Keratinocyte (primary cell): ENCODE measurements around the gene FICD. TPM values are rescaled to one million over a fixed set of nuclear protein-coding genes. Genes with fewer than 3 reads are reported as not detected.

Source experiments
- DNase-seq: peaks from one replicate; pipeline ENCODE4 v3.0.0-alpha.2; 2011; ENCODE audit warnings: low read depth, missing footprints, low spot score
- FAIRE-seq: peaks from 2 replicates; lab custom pipeline; 2011; peaks lifted over from hg19 to GRCh38; lab: Jason Lieb, UNC
- H2AFZ ChIP-seq: 2 replicates; pipeline ENCODE4 v1.6.0; 2012; ENCODE audit warnings: low read length, control low read depth, inconsistent platforms; ENCODE audit not compliant: control insufficient read depth
- H3K27ac ChIP-seq: 2 replicates; pipeline ENCODE4 v1.5.1; 2011; ENCODE audit warnings: low read length; ENCODE audit not compliant: control insufficient read depth, insufficient read depth
- H3K27me3 ChIP-seq: 3 replicates; pipeline ENCODE4 v1.6.0; 2011; ENCODE audit warnings: low read length; ENCODE audit not compliant: control insufficient read depth, insufficient read depth; ENCODE audit errors: extremely low read depth
- H3K36me3 ChIP-seq, 2 experiments: 2 replicates in 1 of 2; 3 replicates in 1 of 2; pipeline ENCODE4 v1.5.1; 2011; ENCODE audit warnings: low read length in 2 of 2, mild to moderate bottlenecking in 1 of 2; ENCODE audit not compliant: control insufficient read depth in 2 of 2, insufficient read depth in 2 of 2; ENCODE audit errors: extremely low read depth in 1 of 2
- H3K4me1 ChIP-seq: 3 replicates; pipeline ENCODE4 v1.5.1; 2011; ENCODE audit warnings: low read length; ENCODE audit not compliant: control insufficient read depth, insufficient read depth; ENCODE audit errors: extremely low read depth
- H3K4me2 ChIP-seq: 3 replicates; pipeline ENCODE4 v1.6.0; 2011; ENCODE audit warnings: low read depth, low read length; ENCODE audit not compliant: control insufficient read depth, insufficient read depth; ENCODE audit errors: extremely low read depth
- H3K4me3 ChIP-seq, 3 experiments: fragments of 200-600 bp in 1 of 3; sonication (generic) in 1 of 3; 2 replicates in 2 of 3; 3 replicates in 1 of 3; pipeline ENCODE4 v1.5.1; 2011 to 2016; ENCODE audit warnings: low read length in 3 of 3, mild to moderate bottlenecking in 3 of 3, control low read depth in 2 of 3, inconsistent platforms in 1 of 3, low read depth in 1 of 3, mixed read lengths in 1 of 3, mixed run types in 1 of 3, moderate library complexity in 1 of 3; ENCODE audit not compliant: control insufficient read depth in 2 of 3, insufficient read depth in 2 of 3; ENCODE audit errors: extremely low read depth in 1 of 3
- H3K79me2 ChIP-seq: 2 replicates; pipeline ENCODE4 v1.6.0; 2012; ENCODE audit warnings: low read length; ENCODE audit not compliant: control insufficient read depth, insufficient read depth
- H3K9ac ChIP-seq: 3 replicates; pipeline ENCODE4 v1.6.0; 2011; ENCODE audit warnings: low read length; ENCODE audit not compliant: control insufficient read depth, insufficient read depth; ENCODE audit errors: extremely low read depth
- H3K9me1 ChIP-seq: 3 replicates; pipeline ENCODE4 v1.6.0; 2011; ENCODE audit warnings: low read length; ENCODE audit not compliant: control insufficient read depth, insufficient read depth; ENCODE audit errors: extremely low read depth
- H3K9me3 ChIP-seq: 2 replicates; pipeline ENCODE4 v1.5.1; 2012; ENCODE audit warnings: low read depth, low read length; ENCODE audit not compliant: control insufficient read depth
- H4K20me1 ChIP-seq: 3 replicates; pipeline ENCODE4 v1.6.0; 2011; ENCODE audit warnings: low read length; ENCODE audit not compliant: control insufficient read depth, insufficient read depth; ENCODE audit errors: extremely low read depth
- EZH2 ChIP-seq: IDR thresholded peaks from one replicate; pipeline ENCODE4 v1.6.1; 2012; ENCODE audit warnings: inconsistent platforms, mild to moderate bottlenecking, low read length, moderate library complexity
- dilution Hi-C: fragments of 300-500 bp; cut with MboI; formaldehyde crosslinking; loops from one replicate; pipeline ENCODE4 v1.7.0; 2020; ENCODE audit warnings: low sequenced_read_pairs; ENCODE audit not compliant: extremely low pct_ligation_motif_present
- polyA plus RNA-seq, 5 experiments: library from polyadenylated mRNA; depleted of rRNA in 3 of 5; stranded (reverse) in 3 of 5; stranded (forward) in 1 of 5; unstranded in 1 of 5; fragments of >200 nt; gene quantifications; 1 replicate in 1 of 5; 2 replicates in 3 of 5; 3 replicates in 1 of 5; pipeline versions ENCODE4 v1.2.1 to v1.2.3, GENCODE V29; 2011 to 2012; ENCODE audit warnings: missing spikeins in 2 of 5, low read depth in 1 of 5, low replicate concordance in 1 of 5
- TF ChIP-seq, protein P1 (sequence below), 3 experiments: IDR thresholded peaks in 1 of 3; conservative IDR thresholded peaks in 1 of 3; optimal IDR thresholded peaks in 1 of 3; 2 replicates in 2 of 3; 3 replicates in 1 of 3; pipeline versions ENCODE3 to v1.5.1; 2011; ENCODE audit warnings: low read length in 3 of 3, mild to moderate bottlenecking in 3 of 3, moderate library complexity in 2 of 3, control low read depth in 1 of 3, inconsistent platforms in 1 of 3; ENCODE audit not compliant: insufficient read depth in 2 of 3; ENCODE audit errors: extremely low read depth in 1 of 3

Gene FICD
- polyA plus RNA-seq, 1 donor (not counting 4 experiments of a cell fraction or from before 2014, with no cell fraction given): 0.47 TPM

DNA sequence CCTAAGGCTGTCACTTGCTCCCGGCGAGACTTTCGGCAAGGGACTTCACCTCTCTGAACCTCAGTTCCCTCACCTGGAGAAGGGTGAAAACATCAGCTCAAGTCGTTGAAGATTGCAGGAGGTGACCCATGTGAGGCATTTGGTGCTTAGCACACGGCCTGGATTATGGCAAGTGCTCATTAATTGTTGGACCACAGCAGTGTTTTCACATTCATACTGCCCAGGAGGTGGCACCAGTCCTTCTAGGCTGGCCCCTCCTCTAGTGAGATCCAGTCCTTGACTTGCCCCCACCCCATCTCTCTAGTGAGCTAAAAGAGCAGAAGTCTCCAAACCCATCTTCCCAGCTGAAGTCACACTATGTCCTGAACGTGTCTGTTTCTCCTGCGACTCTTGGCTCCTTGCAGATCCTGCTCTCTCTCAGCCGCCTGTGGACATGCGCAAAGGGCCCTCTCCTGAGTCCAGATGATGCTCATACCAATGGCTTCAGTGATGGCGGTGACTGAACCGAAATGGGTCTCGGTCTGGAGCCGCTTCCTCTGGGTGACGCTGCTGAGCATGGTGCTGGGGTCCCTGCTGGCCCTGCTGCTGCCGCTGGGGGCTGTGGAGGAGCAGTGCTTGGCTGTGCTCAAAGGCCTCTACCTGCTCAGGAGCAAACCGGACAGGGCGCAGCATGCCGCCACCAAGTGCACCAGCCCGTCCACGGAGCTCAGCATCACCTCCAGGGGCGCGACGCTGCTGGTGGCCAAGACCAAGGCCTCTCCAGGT, 1.6 kb downstream of the FICD start:
- Histone ChIP-seq H3K9me3 (no peaks in the 10 kb centered on the region), H3K36me3 (peaks cover 12 to 17% of the 10 kb centered on the region in 2 experiments), H3K27me3 (no peaks in the 10 kb centered on the region), H3K9me1 (peaks cover 2% of the 10 kb centered on the region), H4K20me1 (no peaks in the 10 kb centered on the region), H3K9ac (no peak overlapping the region), H3K27ac (no peak overlapping the region), H3K79me2 (peaks cover 2% of the 10 kb centered on the region), H2AFZ (no peak overlapping the region), H3K4me3 (no peak overlapping the region), H3K4me2 (peak overlapping the region; percentile 91), H3K4me1 (peaks cover 7% of the 10 kb centered on the region)
- DNase-seq (no peak), FAIRE-seq (no peak)
- TF ChIP-seq, protein P1, sequence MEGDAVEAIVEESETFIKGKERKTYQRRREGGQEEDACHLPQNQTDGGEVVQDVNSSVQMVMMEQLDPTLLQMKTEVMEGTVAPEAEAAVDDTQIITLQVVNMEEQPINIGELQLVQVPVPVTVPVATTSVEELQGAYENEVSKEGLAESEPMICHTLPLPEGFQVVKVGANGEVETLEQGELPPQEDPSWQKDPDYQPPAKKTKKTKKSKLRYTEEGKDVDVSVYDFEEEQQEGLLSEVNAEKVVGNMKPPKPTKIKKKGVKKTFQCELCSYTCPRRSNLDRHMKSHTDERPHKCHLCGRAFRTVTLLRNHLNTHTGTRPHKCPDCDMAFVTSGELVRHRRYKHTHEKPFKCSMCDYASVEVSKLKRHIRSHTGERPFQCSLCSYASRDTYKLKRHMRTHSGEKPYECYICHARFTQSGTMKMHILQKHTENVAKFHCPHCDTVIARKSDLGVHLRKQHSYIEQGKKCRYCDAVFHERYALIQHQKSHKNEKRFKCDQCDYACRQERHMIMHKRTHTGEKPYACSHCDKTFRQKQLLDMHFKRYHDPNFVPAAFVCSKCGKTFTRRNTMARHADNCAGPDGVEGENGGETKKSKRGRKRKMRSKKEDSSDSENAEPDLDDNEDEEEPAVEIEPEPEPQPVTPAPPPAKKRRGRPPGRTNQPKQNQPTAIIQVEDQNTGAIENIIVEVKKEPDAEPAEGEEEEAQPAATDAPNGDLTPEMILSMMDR (optimal IDR thresholded peaks at IDR 0.05 in 1 of 3, IDR thresholded peaks at IDR 0.05 in 1 of 3, conservative IDR thresholded peaks at IDR 0.05 in 1 of 3; ENCODE audit: extremely low read depth in 1 of 3, insufficient read depth in 2 of 3, low read length in 3 of 3): peak in 1 of 3 experiments; percentile 15
- no peak for TF ChIP-seq EZH2
- dilution Hi-C loops: no loop called here

DNA sequence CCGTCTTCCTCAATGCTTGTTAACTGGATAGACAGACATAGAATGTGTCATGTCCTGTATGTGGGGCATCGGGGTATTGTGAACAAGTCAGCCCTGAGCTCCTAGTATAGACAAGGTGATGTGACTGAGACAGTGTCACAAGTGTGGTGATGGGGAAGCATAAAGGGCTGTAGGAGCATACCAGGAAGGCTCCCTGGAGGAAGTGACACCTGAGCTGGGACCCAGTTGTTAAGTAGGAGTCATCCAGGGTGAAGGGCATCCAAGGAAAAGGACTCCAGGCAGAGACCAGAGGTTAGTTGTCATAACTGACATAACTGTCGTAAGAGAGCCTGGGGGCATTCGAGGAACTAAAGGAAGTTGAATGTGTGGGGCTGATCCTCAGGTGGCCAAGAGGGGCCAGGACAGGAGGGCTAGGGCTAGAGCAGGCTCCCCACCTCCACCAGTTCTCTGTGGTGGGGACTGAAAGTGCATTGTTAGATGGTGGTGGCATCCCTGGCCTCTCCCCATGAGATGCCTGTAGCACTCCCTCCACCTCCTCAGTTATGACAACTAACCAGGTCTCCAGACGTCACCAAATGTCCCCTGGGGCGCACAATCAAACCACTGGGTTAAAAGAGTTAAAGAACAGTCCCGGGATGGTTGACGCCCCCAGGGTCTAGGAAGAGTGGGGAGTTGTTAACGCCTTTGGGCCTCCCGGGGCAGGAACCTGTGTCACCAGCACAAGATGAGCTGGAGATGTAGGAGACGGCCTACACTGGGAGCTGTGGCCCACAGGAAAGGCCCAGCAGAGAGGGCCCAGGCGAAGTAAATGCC, 2.4 kb downstream of the FICD start:
- H3K27me3 ChIP-seq: no peaks in the 10 kb centered on the region
- DNase-seq (no peak), FAIRE-seq (no peak)
- peaks cover 2% of the 10 kb centered on the region for H3K79me2 ChIP-seq
- no peak for TF ChIP-seq EZH2
- TF ChIP-seq, protein P1 (optimal IDR thresholded peaks at IDR 0.05 in 1 of 3, IDR thresholded peaks at IDR 0.05 in 1 of 3, conservative IDR thresholded peaks at IDR 0.05 in 1 of 3; ENCODE audit: extremely low read depth in 1 of 3, insufficient read depth in 2 of 3, low read length in 3 of 3): no peak
- no peak overlapping the region for H2AFZ ChIP-seq
- dilution Hi-C loops: no loop called here
- H3K4me1 ChIP-seq: peaks cover 7% of the 10 kb centered on the region
- H3K9ac ChIP-seq: no peak overlapping the region
- H3K4me3 ChIP-seq: no peak overlapping the region
- H3K36me3 ChIP-seq: peaks cover 12 to 19% of the 10 kb centered on the region in 2 experiments
- no peaks in the 10 kb centered on the region for H3K9me3 ChIP-seq
- H3K9me1 ChIP-seq: peaks cover 2% of the 10 kb centered on the region
- no peaks in the 10 kb centered on the region for H4K20me1 ChIP-seq
- H3K27ac ChIP-seq: no peak overlapping the region
- no peak overlapping the region for H3K4me2 ChIP-seq
